GM12892 (cell line): ENCODE measurements around the gene TAC4.
A peak's percentile ranks its signal among the peaks of the same experiment; 100 is the strongest.

Experiments
- DNase-seq: peaks from one replicate; pipeline ENCODE4 v3.0.0; 2011; ENCODE audit not compliant: insufficient read length
- FAIRE-seq: peaks from 2 replicates; lab custom pipeline; 2011; peaks lifted over from hg19 to GRCh38; lab: Jason Lieb, UNC
- POLR2A ChIP-seq: IDR thresholded peaks from 2 replicates; pipeline ENCODE4 v1.6.1; 2011; ENCODE audit warnings: low read depth, low read length, control low read depth
- POLR2AphosphoS5 ChIP-seq: IDR thresholded peaks from 2 replicates; pipeline ENCODE4 v1.6.1; 2011; ENCODE audit warnings: low read depth, low read length, control low read depth
- TAF1 ChIP-seq: IDR thresholded peaks from 2 replicates; pipeline ENCODE4 v1.6.1; 2011; ENCODE audit warnings: low read depth, mild to moderate bottlenecking, control low read depth, low read length, borderline replicate concordance

Gene TAC4

GRCh38 chr17:49869038-49869374 is 21.1 kb upstream of the TAC4 start:
- TF ChIP-seq POLR2A = no peak
- no peak for TF ChIP-seq POLR2AphosphoS5
- no peak for TF ChIP-seq TAF1
- DNase-seq (no peak), FAIRE-seq (no peak)

- FAIRE-seq = no peak
- no peak for DNase-seq
- no peak for TF ChIP-seq POLR2A
- no peak for TF ChIP-seq POLR2AphosphoS5
- TF ChIP-seq TAF1 = no peak
Measured at GRCh38 chr17:49866882-49867413, 19.1 kb upstream of the TAC4 start.

GRCh38 chr17:49866019-49866380 is 18.1 kb upstream of the TAC4 start:
- TF ChIP-seq POLR2A (no peak), TAF1 (no peak), POLR2AphosphoS5 (no peak)
- FAIRE-seq (no peak), DNase-seq (no peak)

- FAIRE-seq (no peak), DNase-seq (no peak)
- no peak for TF ChIP-seq TAF1
- TF ChIP-seq POLR2AphosphoS5 = no peak
- TF ChIP-seq POLR2A = no peak
Measured at GRCh38 chr17:49862781-49863331, 15.0 kb upstream of the TAC4 start.

- DNase-seq = peak; percentile 62
- TF ChIP-seq POLR2AphosphoS5 (no peak), TAF1 (no peak), POLR2A (no peak)
- peak; percentile 89 for FAIRE-seq
Measured at GRCh38 chr17:49861150-49861884, 13.4 kb upstream of the TAC4 start.

- DNase-seq (no peak), FAIRE-seq (no peak)
- TF ChIP-seq POLR2AphosphoS5 (no peak), TAF1 (no peak), POLR2A (no peak)
Measured at GRCh38 chr17:49859991-49860953, 12.4 kb upstream of the TAC4 start.

GRCh38 chr17:49858796-49859195 is 10.9 kb upstream of the TAC4 start:
- TF ChIP-seq TAF1 (no peak), POLR2AphosphoS5 (no peak)
- FAIRE-seq (no peak), DNase-seq (no peak)

- no peak for FAIRE-seq
- TF ChIP-seq POLR2AphosphoS5 (no peak), POLR2A (no peak), TAF1 (no peak)
- DNase-seq = no peak
Measured at GRCh38 chr17:49854126-49854525, 6.3 kb upstream of the TAC4 start.

- TF ChIP-seq POLR2A (no peak), TAF1 (no peak), POLR2AphosphoS5 (no peak)
- no peak for FAIRE-seq
- DNase-seq = no peak
Measured at GRCh38 chr17:49853470-49854015, 5.7 kb upstream of the TAC4 start.

GRCh38 chr17:49851387-49852291 is 3.8 kb upstream of the TAC4 start:
- peak; percentile 63 for FAIRE-seq
- TF ChIP-seq TAF1 (no peak), POLR2A (no peak), POLR2AphosphoS5 (no peak)
- no peak for DNase-seq
